RWPE2 (cell line): ENCODE data around the gene ZNF197.
A peak's percentile ranks its signal among the peaks of the same experiment; 100 is the strongest.

Experiments
- ATAC-seq: fragments of 200-7000 bp; cut with Tn5 transposase; 3 replicates; pipeline ENCODE4 v1.9.1; 2021; ENCODE audit warnings: low read depth
- DNase-seq: peaks from one replicate; pipeline ENCODE4 v3.0.0-alpha.2; 2020; ENCODE audit warnings: low spot score
- H3K27ac ChIP-seq: fragments of 450-650 bp; 2 replicates; pipeline ENCODE4 v1.5.1; 2017; ENCODE audit warnings: mild to moderate bottlenecking; ENCODE audit not compliant: poor library complexity, severe bottlenecking
- H3K27me3 ChIP-seq: fragments of 250-450 bp; sonication (Bioruptor Pico); 2 replicates; pipeline ENCODE4 v1.5.1; 2021; ENCODE audit warnings: mild to moderate bottlenecking, moderate library complexity; ENCODE audit not compliant: insufficient read depth, poor library complexity, severe bottlenecking
- H3K36me3 ChIP-seq: fragments of 250-450 bp; sonication (Bioruptor Pico); 2 replicates; pipeline ENCODE4 v1.5.1; 2020; ENCODE audit warnings: low read depth, mild to moderate bottlenecking, moderate library complexity
- H3K4me1 ChIP-seq: fragments of 250-450 bp; sonication (Bioruptor Pico); 2 replicates; pipeline ENCODE4 v1.5.1; 2021; ENCODE audit warnings: mild to moderate bottlenecking, moderate library complexity; ENCODE audit not compliant: insufficient read depth, poor library complexity, severe bottlenecking
- H3K4me3 ChIP-seq: fragments of 250-450 bp; sonication (Bioruptor Pico); 2 replicates; pipeline ENCODE4 v1.5.1; 2021; ENCODE audit warnings: mild to moderate bottlenecking, moderate library complexity; ENCODE audit not compliant: severe bottlenecking
- H3K9me3 ChIP-seq: fragments of 250-450 bp; sonication (Bioruptor Pico); 2 replicates; pipeline ENCODE4 v1.5.1; 2021; ENCODE audit warnings: mild to moderate bottlenecking, moderate library complexity; ENCODE audit not compliant: severe bottlenecking
- CTCF ChIP-seq: fragments of 450-650 bp; IDR thresholded peaks from one replicate; pipeline ENCODE4 v1.5.1; 2017; ENCODE audit warnings: mild to moderate bottlenecking, moderate library complexity; ENCODE audit not compliant: poor library complexity, severe bottlenecking

ZNF197 gene

GRCh38 chr3:44678480-44679116 is 53.8 kb downstream of the ZNF197 start:
- no peak overlapping the region for H3K27ac ChIP-seq
- no peak overlapping the region for H3K4me3 ChIP-seq
- no peak for ATAC-seq
- no peak for DNase-seq
- H3K4me1 ChIP-seq: no peaks in the 10 kb centered on the region
- no peaks in the 10 kb centered on the region for H3K36me3 ChIP-seq
- no peaks in the 10 kb centered on the region for H3K27me3 ChIP-seq
- H3K9me3 ChIP-seq: no peaks in the 10 kb centered on the region
- no peak for TF ChIP-seq CTCF

- H3K4me3 ChIP-seq: no peak overlapping the region
- peaks cover 3% of the 10 kb centered on the region for H3K4me1 ChIP-seq
- no peak overlapping the region for H3K27ac ChIP-seq
- no peaks in the 10 kb centered on the region for H3K27me3 ChIP-seq
- ATAC-seq (no peak), DNase-seq (no peak)
- H3K36me3 ChIP-seq: no peaks in the 10 kb centered on the region; the same call in 1 of the 2 replicates
- no peak for TF ChIP-seq CTCF
- H3K9me3 ChIP-seq: no peaks in the 10 kb centered on the region
These were observed 56.2 kb downstream of the ZNF197 start for GRCh38 chr3:44680921-44681455.

- Histone ChIP-seq H3K4me1 (peaks cover 3% of the 10 kb centered on the region), H3K9me3 (no peaks in the 10 kb centered on the region), H3K27ac (no peak overlapping the region), H3K36me3 (no peaks in the 10 kb centered on the region; the same call in 1 of the 2 replicates), H3K4me3 (no peak overlapping the region), H3K27me3 (no peaks in the 10 kb centered on the region)
- no peak for TF ChIP-seq CTCF
- DNase-seq (no peak), ATAC-seq (no peak)
These were observed 57.5 kb downstream of the ZNF197 start for GRCh38 chr3:44682182-44682896.

GRCh38 chr3:44685128-44685800 is 60.4 kb downstream of the ZNF197 start:
- Histone ChIP-seq H3K9me3 (peaks cover 2% of the 10 kb centered on the region), H3K36me3 (no peaks in the 10 kb centered on the region; the same call in 1 of the 2 replicates), H3K4me1 (peaks cover 3% of the 10 kb centered on the region), H3K27me3 (no peaks in the 10 kb centered on the region), H3K4me3 (peak overlapping the region; percentile 68), H3K27ac (no peak overlapping the region)
- DNase-seq (peak; percentile 87), ATAC-seq (peak; percentile 97)
- no peak for TF ChIP-seq CTCF
